GM19395 (cell line): ENCODE measurements around the gene CACNA1C.

ENCODE experiments used
- ATAC-seq: cut with Tn5 transposase; IDR thresholded peaks from one replicate; pipeline ENCODE4 v1.9.1; 2021; ENCODE audit warnings: mild to moderate bottlenecking, moderate library complexity; ENCODE audit not compliant: unreplicated experiment

The CACNA1C gene

DNA sequence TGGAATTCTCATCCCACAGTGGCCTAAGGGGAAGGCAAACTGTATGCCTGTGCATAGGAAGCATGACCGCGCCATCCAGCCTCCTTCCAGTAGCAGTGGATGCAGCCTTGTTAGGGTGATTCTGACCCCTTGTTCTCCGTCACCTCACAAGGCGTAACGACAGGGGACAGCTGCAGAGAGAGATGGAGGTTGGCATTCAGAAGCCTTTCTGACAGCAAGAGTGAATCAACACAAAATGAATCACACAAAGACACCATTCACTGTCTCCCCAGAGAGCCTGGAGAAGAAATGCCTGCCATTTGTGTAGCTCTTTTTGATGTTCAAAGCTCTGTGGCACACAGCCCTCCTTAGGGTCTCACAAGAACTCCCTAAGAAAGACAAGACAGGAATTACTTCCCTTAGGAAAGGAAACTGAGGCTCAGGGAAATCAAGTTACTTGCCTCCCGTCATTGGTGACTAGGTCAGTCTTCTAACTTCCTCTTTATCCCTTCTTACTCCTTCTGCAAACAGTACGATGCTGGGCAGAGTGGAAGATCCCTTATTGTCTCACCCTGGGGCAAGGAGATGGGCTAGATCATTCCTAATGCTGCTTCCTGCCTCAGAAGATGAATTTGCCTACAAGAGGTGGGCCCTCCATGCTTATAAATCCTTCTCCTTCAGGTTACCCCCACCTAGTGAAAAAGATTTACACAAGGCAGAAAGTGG, 280.9 kb downstream of the CACNA1C start:
- no peak for ATAC-seq

DNA sequence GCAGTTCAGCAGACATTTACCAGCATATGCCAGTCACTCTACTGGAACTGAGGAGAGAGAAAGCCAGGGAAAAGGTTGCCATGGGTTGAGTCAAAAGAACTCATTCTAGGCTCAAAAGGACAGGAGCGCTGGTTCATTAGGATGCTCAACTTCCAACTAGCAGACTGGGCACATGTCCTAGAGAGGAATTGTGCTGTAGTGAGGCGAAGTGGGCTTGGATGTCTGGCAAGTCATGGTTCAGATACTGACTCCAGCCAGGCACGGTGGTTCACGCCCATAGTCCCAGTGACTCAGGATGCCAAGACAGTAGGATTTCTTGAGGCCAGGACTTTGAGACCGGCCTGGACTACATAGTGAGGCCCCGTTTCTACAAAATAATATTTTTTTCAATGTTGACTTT, 281.5 kb downstream of the CACNA1C start:
- no peak for ATAC-seq

DNA sequence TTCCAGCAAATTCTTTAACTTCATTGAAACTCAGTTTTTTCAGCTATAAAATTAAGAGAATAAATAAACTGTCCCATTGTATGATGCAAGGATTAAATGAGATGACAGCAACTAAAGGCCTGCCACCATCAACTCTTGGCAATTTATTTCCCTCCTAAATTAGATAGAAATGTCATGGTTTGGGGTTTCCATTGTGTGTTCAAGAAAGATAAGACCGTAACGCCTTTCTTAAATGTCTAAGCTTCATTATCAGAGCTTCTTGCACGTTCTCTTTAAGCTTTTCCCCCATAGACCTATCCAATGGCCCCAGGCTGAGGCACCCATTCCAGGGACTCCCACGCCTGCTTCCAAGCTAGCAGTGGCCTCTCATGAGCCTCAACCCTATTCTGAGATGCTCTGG, 281.9 kb downstream of the CACNA1C start:
- no peak for ATAC-seq

DNA sequence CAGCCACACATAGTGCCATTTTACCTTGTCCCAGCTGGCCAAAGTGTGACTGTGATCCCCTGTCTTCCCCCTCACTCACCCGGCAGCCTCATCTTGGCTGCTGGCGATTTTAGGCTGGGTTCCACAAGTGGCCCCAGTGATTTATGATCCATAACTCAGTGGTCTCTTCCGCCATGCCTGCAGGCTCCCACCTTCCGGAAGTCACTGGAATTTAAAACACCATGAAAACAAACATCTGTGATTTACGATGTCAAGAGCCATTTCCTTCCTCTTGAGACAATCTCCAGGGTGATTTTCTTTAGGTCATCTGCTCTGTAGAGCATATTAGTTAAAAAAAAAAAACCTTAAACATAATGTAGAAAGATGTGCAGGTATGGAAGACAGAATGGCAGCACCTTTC, 282.3 kb downstream of the CACNA1C start:
- ATAC-seq, result no peak

DNA sequence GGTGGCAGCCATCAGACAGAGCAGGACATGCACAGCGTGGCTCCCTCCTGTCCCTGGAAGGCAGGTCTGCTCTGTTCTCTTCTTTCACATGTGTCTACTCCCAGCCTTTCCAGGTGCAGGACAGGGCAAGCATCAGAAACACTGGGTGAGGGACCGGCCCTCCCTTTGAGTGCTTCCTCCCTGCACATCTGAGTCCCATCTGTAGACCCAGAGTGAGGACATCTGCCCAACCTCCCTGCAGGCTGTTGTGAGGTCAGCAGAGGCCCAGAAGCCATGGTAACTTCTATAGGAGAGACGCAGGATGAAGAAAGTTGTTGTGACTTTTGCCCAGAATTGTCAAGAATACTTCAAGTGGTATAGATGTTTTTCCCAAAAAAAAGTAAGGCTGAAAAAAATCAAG, 282.7 kb downstream of the CACNA1C start:
- no peak for ATAC-seq

DNA sequence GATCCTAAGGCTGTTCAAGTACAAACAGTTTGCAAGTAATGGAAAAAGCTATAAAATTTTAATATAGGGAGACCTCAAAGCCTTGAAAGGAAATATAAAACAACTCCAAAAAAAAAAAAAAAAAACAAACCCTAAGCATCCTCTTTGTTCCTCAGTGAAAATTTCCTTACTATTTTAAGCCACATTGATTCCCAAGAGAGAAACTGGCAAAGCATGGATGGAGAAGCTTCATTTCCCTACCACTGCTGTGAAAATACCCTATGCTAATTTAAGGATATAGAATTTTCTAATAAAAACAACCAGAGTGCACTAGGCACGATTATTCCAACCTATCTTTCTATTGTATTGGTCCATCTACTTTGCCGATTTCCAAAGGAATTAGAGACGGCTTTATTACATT, 283.1 kb downstream of the CACNA1C start:
- no peak for ATAC-seq

DNA sequence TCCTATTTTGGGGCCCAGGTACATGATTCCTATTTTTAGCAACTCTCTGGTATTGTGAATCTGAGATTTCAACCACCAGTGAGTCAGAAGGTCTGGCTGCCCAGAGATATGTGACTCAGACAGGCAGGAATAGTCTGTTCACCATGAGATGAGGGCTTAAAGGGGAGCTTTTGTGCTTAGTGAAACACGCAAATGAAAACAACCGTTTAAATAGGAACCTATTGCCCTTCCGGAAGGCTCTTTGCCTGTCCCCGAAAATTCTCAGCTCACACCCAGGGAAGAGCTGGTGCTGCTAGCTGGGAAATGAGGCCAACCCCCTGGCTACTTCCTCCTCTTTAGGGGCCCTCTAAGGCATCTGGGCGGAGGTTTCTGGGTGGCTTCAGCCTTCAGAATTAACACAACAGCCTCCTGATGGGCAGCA, 283.6 kb downstream of the CACNA1C start:
- ATAC-seq, result peak; percentile 93

DNA sequence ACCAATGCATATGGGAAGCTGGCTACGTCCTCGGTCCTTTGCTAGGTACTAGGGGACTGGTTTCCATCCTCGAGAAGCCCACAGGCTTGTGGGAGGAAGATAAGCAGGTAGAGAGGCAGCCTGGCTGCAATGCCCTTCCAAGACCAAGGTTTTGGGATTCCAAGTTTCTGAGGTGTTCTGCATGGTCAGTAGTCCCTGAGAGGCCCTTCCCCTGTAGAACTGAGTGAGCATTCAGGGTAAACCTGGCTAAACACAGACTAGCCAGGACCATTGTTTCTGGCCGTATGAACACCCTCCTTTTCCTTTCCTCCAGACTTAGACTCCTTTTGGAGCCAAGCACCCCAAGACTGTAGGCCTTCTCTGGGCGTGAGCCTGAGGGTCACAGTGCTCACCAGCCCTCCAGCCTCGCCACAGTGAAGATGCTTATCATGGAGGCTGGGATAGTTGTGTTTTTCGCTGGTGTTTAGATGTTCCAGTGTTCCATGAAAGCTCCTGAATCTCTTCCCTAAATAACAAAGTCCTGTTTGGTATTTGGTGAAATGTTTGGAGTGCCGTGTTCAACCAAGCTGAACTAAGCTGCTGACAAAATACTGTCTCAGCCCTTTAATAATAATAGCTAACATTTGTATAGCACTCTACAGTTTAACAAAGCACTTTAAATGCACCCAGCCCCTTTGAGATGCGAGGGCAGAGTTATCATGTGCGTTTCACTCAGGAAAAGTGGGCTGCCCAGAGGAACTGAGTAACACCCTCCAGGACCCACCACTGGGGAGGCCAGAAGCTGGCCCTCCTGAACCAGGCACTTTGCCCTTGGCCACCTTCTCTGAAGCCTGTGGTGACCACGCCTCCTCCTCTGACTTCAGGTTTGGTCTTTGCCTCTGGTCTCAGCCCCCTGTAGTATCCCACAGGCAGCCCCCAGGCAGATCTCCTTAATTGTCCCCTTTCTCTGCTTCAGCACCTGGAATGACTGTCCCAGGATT, 284.5 kb downstream of the CACNA1C start:
- ATAC-seq, result no peak

DNA sequence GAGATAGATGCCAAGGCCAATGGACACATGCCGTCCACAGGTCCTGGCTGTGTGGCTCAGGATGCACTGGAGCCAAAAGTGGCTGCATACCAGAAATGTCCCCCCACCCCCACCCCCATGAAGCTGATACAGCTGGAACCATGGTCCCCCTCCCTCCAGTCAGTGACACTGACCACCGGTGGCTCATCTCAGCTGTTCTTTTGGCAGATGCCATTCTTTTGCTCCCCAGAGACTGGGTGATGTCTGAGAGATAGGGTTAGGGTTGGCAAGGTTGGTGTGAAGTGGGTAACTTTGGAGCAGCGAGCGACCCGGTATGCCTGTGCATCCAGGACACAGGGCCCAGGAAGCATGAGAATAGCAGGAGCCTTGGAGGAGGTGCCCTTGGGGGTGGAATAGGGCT, 285.6 kb downstream of the CACNA1C start:
- ATAC-seq, result no peak

DNA sequence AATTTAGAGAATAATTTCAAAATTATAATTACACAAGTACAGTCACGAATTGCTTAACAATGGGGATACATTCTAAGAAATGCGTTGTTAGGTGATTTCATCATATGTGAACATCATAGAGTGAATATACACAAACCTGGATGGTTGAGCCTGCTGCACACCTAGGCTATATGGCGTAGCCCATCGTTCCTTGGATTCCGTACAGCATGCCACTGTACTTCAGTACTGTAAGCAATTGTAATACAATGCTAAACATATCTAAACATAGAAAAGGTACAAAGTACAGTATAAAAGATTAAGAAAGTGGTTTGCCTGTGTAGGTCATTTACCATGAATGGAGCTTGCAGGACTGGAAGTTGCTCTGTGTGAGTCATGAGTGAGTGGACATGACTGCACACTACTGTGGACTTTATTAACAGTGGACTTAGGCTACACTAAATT, 286.2 kb downstream of the CACNA1C start:
- no peak for ATAC-seq

DNA sequence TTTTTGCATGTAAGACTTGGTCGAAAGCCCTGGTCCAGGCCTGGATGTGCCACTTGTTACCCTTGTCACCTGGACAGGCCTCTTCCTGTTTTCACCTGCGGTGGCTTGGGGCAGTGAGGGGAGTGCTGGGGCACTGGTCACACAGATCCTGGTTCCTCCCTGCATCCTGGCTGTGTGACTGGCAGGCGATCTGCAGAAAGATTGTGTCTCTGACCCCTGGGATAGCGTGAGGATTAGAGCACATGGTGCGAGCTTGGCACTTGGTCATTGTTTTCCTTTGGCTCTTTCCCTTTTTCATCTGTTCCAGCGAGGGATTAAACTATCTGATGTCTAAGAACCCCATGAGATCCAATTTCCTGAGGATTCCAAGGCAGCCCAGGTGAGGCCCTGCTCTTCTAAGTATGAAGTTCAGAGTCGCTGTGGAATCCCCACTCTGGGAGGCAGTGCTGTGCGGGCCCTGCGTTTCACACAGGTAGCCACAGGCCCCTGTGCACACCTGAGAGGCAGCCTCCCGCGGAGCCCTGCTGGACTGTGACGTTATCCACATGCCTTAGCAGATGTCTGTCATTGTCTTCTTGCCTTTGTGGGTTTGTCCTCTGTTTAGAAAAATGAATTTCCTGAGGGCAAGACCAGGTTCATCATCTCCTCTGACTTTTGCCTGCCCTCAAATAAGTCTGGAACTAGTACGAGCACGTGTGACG, 288.4 kb downstream of the CACNA1C start:
- ATAC-seq, result no peak

DNA sequence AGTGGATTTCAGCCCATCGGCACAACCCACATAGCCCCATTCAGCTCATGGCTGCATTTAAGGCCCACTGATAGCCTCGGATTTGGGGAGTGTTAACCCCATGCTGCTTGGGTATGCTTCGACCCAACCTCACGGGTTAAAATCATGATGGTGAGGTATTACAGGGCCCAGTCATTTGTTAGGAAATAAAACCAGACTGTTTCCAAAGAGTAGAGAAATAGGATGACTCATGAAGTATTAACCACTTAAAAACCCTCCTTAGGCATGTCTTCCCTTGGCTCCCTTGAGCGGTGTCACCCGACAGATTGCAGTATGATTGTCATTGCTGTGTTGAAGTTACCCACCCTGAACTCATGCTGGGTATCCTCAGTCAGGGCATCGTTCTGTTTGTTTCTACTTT, 289.1 kb downstream of the CACNA1C start:
- ATAC-seq, result no peak

DNA sequence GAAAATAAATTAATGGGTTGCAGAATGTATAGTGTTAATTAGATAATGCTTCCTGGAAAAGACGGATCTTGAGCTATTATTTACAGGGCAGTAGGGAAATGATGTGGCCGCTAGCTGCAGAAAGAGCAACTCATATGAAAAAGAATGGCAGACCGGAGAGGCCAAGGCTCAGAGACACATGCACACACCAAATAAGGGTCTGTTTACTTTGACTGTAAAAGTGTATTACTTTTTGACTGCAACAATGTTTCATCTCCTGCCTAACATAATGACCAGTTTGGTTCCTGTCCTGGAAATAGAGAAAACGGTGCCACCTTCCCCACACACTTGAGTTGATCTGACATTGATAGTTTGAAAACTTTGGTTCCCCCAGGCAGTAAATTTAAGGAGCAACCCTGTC, 290.9 kb downstream of the CACNA1C start:
- ATAC-seq, result no peak

DNA sequence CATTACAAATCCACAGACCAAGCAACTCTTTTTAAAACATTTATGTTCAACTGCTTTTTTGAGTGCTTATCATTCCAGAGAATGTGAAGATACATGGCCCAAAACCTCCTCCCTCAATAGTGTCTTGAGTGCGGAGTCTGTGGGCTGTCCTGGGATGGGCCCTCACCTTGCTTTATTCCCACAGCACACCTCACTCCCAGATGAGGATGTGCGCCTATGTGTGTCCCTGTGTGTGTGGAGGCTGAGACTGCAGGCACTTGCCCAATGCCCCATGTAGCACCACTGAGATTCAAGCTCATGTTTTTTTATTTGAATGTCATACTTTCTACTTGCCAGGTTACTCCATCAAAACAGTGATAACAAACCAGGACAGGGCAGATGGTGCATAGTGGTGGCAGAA, 291.7 kb downstream of the CACNA1C start:
- ATAC-seq, result no peak

DNA sequence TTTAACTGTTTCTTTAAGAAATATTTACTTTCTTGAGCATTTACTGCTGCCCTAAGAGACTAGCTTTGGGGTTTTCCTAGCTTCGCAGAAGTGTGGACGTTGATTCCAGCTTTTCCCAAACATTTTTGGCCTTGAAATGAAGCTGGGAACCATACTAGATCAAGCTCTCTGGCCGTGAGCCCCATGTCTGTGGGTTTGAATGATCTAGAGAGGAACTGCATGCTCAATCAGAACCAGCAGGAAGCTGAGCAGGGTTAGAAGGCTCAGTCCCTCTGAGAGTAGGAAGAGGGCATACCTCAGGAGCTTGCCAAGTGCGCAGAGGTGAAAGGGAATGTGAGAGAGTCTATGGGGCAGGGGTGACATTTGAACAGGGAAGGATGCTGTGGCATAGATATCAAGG, 292.1 kb downstream of the CACNA1C start:
- ATAC-seq, result no peak

DNA sequence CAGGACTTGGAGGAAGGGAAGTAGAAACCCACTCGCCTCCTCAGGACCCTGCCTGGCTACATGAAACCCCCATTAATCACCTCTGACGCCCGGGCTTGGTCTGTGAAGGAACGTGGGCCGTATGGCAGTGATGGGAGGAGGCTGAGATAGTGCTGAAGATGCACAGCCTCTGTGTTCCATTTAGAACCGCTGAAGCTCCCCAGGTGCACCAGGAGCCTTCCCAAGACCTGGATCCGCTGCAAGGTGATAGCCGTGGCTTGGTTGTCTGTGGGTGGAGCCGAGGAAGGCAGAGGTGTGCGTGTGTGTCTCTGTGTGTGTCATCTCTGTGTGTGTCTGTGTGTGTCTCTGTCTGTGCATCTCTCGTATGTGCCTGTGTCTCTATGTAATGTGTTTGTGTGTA, 293.1 kb downstream of the CACNA1C start:
- ATAC-seq, result no peak

DNA sequence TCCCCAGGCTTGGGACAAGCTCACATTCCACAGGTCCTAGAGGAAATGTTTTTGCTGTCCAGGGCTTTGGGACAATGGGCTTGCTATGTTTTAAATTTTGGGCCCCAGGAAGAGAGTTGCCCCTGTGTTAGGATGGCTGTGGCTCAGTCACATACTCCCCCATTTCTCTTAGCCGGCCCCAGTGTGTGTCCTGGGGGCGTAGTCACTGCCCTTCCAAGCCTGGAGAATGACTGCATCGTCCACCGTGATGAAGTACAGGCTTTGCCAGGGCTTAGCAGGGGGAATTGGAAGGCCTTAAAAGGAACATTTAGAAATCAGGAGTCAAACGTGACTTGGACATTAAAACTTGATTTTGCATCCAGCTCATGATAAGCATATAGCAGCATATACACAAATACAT, 293.6 kb downstream of the CACNA1C start:
- no peak for ATAC-seq

DNA sequence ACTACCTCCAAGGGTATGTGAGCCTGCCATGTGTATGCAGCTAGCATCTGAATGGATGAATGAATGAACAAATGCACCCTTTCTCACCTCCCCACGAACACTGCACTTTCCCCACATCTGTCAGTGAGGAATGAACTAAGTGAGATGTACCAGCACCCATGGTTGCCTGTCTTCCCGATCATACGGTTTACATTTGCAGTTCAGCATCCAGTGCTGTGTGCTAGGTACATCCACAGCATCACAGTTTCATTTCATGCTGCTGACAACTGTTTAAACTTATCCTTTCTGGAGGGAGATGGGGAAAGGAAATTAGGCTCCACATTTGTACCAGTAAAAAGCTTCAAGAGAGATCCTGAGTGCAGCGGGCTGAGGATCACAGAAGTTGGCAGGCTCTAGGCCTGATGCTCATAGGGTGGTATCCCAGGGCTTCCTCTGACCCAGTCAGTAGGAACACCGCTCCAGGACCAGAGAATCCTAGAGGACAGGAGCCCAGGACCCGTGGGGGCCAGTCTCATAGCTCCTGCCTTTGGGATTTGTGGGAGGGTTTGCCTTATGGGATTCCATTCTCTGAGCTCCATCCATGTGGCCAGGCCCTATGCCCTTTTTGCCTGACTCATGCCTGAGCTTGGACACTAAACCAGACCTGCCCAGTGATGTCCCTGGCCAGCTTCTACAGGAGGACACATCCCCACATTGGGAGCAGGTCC, 294.5 kb downstream of the CACNA1C start:
- no peak for ATAC-seq

DNA sequence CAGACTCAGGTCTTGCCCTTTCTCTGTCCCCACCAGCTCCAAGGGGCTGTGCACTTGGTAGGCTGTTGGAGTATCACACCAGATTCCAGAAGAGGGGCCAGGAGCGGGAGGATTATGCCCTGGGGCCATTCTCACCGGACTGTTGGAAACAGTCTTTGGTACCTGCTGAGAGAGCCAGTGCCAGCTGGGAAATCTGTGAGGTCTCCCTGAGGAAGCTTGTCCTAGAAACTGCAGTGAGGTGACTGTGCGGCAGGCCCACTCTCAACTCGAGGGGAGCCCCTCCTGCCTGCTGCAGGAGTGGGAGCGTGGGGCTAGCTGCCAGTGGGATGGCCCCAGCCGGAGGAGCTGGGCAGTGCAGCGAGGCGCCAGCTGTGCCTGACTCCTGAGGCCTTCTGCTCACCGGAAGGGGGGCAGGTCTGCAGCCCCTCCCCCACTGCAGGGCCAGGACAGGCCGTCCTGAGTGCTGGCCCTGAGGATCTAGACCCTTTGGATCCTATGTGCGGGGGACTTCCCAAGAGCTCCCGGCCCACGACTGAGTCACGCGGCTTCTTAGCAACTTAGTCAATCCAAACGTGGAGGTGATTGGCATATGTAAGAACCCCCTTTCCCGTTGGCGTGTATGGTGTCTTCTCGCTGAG, 295.2 kb downstream of the CACNA1C start:
- no peak for ATAC-seq

DNA sequence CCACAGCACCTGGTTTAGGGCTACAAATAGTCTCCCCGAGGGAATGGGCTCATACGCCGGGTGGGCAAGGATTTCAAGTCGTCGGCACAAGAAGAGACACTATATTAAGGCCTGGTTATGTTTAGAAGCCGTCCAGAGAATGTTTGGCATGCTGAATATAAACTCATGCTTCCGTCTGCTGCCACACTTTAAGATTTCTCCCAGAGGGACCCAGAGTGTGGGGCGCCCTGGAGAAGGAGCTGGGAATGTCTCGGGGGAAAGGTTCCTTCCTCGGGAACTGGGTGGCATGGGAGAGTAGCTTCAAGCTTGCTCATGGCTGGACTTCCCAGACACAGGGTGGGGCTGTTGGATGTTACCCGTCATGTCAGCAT, 295.7 kb downstream of the CACNA1C start:
- no peak for ATAC-seq
